SK-N-DZ (cell line): ENCODE data around the gene TTI1.

ENCODE experiments used
- DNase-seq: peaks from one replicate; pipeline ENCODE4 v3.0.0-alpha.2; 2015; ENCODE audit warnings: low spot score

The TTI1 gene

GRCh38 chr20:37938954-37939353 lies 94.3 kb downstream of the TTI1 start:
- no peak for DNase-seq

- DNase-seq = no peak
Observed at GRCh38 chr20:37938181-37938750, 95.0 kb downstream of the TTI1 start.

GRCh38 chr20:37937686-37938085 lies 95.6 kb downstream of the TTI1 start:
- DNase-seq = no peak

- no peak for DNase-seq
Observed at GRCh38 chr20:37936451-37936850, 96.8 kb downstream of the TTI1 start.

GRCh38 chr20:37936041-37936440 lies 97.2 kb downstream of the TTI1 start:
- no peak for DNase-seq

GRCh38 chr20:37935435-37935834 lies 97.8 kb downstream of the TTI1 start:
- DNase-seq = no peak

- DNase-seq = no peak
Observed at GRCh38 chr20:37934634-37935375, 98.5 kb downstream of the TTI1 start.

GRCh38 chr20:37933786-37934633 lies 99.2 kb downstream of the TTI1 start:
- DNase-seq = no peak
